Measurements from ENCODE around the gene KCNN1. TPM values are rescaled to one million over a fixed set of nuclear protein-coding genes. Genes with fewer than 3 reads are reported as not detected.

The KCNN1 gene
- total and polyA plus RNA-seq, 2 experiments from 2014 or later: 26.7 to 28.0 TPM

DNA sequence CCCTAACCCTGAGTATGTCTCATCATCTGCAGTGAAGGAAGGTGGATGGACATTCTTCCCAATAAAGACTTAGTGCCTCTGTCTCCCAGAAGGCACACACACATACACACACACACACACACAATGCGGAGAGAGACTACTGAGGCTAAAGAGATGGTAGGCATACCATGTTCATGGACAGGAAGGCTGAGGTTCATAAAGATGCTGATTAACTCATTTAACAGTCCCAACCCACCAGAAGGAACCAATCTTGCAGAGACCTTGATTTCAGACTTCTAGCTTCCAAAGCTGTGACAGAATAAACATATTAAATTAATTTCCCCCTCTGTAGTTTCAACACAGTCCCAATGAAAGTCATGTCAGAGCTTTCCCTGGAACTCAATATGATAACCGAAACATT is 74.1 kb downstream of the KCNN1 start:
- Histone ChIP-seq H3K36me3 (no peaks in the 10 kb centered on the region), H3K4me1 (ENCODE audit: low read depth) (no peaks in the 10 kb centered on the region), H3K27me3 (no peaks in the 10 kb centered on the region), H3K4me3 (no peak overlapping the region), H3K27ac (no peak overlapping the region), H3K9me3 (ENCODE audit: low read depth) (no peaks in the 10 kb centered on the region)
- DNase-seq (ENCODE audit: low read depth in 1 of 2, low spot score in 1 of 2): no peak
- TF ChIP-seq, protein P1, sequence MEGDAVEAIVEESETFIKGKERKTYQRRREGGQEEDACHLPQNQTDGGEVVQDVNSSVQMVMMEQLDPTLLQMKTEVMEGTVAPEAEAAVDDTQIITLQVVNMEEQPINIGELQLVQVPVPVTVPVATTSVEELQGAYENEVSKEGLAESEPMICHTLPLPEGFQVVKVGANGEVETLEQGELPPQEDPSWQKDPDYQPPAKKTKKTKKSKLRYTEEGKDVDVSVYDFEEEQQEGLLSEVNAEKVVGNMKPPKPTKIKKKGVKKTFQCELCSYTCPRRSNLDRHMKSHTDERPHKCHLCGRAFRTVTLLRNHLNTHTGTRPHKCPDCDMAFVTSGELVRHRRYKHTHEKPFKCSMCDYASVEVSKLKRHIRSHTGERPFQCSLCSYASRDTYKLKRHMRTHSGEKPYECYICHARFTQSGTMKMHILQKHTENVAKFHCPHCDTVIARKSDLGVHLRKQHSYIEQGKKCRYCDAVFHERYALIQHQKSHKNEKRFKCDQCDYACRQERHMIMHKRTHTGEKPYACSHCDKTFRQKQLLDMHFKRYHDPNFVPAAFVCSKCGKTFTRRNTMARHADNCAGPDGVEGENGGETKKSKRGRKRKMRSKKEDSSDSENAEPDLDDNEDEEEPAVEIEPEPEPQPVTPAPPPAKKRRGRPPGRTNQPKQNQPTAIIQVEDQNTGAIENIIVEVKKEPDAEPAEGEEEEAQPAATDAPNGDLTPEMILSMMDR (IDR thresholded peaks at IDR 0.05; ENCODE audit: low read depth, low read length): no peak

DNA sequence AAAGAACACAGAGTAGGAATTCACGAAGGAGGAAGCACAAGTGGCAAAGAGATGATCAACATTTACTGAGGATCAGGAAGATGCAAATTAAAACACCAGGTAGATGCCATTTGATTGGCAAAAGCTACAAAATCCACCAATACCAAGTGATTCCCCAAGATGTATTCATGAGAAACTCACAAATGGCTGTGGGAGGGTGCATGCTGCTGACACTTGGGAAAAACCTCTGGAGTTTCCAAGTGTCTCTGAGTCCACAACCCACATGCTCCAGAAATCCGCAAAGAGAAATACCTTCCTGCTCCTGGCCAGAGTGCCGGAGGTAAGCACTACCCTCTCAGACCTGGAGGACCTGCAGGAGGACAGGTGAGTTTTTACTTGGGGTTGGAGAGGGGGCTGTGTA is 76.8 kb downstream of the KCNN1 start:
- no peaks in the 10 kb centered on the region for H3K27me3 ChIP-seq
- H3K4me3 ChIP-seq: no peak overlapping the region
- no peak overlapping the region for H3K27ac ChIP-seq
- no peaks in the 10 kb centered on the region for H3K4me1 ChIP-seq (ENCODE audit: low read depth)
- H3K9me3 ChIP-seq (ENCODE audit: low read depth): no peaks in the 10 kb centered on the region
- DNase-seq (ENCODE audit: low read depth in 1 of 2, low spot score in 1 of 2): no peak
- no peaks in the 10 kb centered on the region for H3K36me3 ChIP-seq
- TF ChIP-seq, protein P1 (IDR thresholded peaks at IDR 0.05; ENCODE audit: low read depth, low read length): no peak

DNA sequence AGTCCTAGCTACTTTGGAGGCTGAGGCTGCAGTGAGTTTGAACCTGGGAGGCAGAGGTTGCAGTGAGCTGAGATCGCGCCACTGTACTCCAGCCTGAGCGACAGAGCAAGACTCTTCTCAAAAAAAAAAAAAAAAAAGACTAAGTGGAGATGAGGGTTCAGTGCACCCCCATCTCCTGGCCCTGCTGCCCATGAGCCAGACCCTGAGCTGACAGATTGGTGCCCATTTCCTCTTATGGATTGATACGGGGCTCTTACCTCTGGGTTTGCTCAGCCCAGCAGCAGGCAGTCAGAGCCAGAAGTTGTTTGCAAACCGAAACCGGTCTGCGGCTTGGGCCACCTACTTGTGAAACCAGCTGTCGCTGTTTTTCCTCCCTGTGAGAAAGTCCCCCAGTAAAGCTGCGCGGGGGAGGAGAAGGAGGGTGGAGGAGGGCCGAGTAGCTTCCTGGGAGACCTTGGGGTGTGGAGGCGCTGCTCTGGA is 78.0 kb downstream of the KCNN1 start:
- no peak overlapping the region for H3K27ac ChIP-seq
- H3K4me1 ChIP-seq (ENCODE audit: low read depth): no peaks in the 10 kb centered on the region
- no peaks in the 10 kb centered on the region for H3K36me3 ChIP-seq
- TF ChIP-seq, protein P1 (IDR thresholded peaks at IDR 0.05; ENCODE audit: low read depth, low read length): no peak
- peak in 1 of 2 donors; percentile 76 for DNase-seq (ENCODE audit: low read depth in 1 of 2, low spot score in 1 of 2)
- H3K4me3 ChIP-seq: no peak overlapping the region
- H3K9me3 ChIP-seq (ENCODE audit: low read depth): no peaks in the 10 kb centered on the region
- no peaks in the 10 kb centered on the region for H3K27me3 ChIP-seq

DNA sequence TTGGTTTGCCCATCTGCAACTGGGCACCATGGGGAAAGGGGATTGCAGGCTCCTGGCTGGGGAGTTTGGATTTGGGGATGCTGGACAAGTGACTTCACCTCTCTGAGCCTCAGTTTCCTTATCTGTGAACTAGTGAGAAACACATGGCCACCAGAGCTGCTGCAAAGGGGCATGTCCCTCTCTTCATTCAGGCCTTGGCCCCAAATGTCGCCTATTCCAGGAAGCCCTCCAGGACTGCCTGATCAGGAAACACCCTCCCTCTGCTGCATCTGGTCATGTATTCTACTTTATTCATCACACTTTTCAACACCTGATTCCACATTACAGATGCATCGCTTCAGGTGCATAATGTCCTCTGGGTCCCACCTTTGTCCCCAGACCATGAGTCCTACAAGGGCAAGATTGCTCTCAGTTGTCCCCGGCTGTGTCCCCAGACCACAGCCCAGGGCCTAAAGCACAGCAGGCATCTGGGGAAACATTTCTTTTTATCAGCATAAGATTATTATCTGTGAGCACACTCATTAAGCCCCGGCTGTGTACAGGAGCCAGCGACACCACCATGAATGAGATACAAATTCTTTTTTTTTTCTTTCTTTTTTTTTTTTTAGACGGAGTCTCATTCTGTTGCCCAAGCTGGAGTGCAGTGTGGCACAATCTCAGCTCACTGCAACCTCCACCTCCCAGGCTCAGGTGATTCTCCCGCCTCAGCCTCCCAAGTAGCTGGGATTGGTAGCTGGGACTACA is 78.6 kb downstream of the KCNN1 start:
- H3K4me3 ChIP-seq: no peak overlapping the region

DNA sequence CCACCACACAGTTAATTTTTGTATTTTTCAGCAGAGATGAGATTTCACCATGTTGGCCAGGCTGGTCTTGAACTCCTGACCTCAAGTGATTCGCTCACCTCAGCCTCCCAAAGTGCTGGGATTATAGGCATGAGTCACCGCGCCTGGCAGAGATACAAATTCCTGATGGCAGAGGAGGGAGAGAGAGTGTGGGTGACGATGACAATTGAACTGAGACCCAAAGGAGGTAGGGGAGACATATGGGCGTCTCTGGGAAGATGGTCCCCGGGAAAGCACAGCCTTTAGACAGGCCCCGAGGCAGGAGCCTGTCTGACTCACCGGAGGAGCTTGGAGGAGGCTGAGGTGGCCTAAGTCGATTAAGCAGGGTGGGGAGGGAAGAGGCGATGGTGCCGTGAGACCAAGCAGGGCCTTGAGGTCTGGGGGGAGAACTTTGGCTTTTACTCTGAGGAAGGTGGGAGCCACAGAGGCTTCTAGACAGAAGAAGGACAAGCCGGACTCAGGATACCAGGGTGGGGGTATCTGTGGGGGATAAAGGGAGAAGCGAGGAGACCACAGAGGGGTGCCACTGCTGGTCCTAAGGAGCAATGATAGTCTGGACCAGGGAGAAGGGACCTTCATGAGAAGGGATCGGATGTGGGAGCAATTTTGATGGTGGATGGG is 79.3 kb downstream of the KCNN1 start:
- Histone ChIP-seq H3K27me3 (no peaks in the 10 kb centered on the region), H3K4me3 (no peak overlapping the region), H3K27ac (no peak overlapping the region), H3K4me1 (ENCODE audit: low read depth) (no peaks in the 10 kb centered on the region), H3K36me3 (no peaks in the 10 kb centered on the region), H3K9me3 (ENCODE audit: low read depth) (no peaks in the 10 kb centered on the region)
- TF ChIP-seq, protein P1 (IDR thresholded peaks at IDR 0.05; ENCODE audit: low read depth, low read length): no peak
- peak in 1 of 2 donors; percentile 55 for DNase-seq (ENCODE audit: low read depth in 1 of 2, low spot score in 1 of 2)

More for the DNA sequence above, 78.6 kb downstream of the KCNN1 start:
- H3K4me1 ChIP-seq (ENCODE audit: low read depth): no peaks in the 10 kb centered on the region
- DNase-seq (ENCODE audit: low read depth in 1 of 2, low spot score in 1 of 2): no peak
- no peaks in the 10 kb centered on the region for H3K27me3 ChIP-seq
- no peak overlapping the region for H3K27ac ChIP-seq
- no peaks in the 10 kb centered on the region for H3K9me3 ChIP-seq (ENCODE audit: low read depth)
- H3K36me3 ChIP-seq: no peaks in the 10 kb centered on the region
- TF ChIP-seq, protein P1 (IDR thresholded peaks at IDR 0.05; ENCODE audit: low read depth, low read length): no peak
